ENCODE data around the gene CDC42BPB. TPM values are rescaled to one million over a fixed set of nuclear protein-coding genes. Genes with fewer than 3 reads are reported as not detected.
A peak's percentile ranks its signal among the peaks of the same experiment; 100 is the strongest.

CDC42BPB gene
- total and polyA plus RNA-seq, 2 of the 13 experiments (the other 11 are each of a cell fraction or from before 2014, with no cell fraction given): 19.7 to 32.3 TPM

DNA sequence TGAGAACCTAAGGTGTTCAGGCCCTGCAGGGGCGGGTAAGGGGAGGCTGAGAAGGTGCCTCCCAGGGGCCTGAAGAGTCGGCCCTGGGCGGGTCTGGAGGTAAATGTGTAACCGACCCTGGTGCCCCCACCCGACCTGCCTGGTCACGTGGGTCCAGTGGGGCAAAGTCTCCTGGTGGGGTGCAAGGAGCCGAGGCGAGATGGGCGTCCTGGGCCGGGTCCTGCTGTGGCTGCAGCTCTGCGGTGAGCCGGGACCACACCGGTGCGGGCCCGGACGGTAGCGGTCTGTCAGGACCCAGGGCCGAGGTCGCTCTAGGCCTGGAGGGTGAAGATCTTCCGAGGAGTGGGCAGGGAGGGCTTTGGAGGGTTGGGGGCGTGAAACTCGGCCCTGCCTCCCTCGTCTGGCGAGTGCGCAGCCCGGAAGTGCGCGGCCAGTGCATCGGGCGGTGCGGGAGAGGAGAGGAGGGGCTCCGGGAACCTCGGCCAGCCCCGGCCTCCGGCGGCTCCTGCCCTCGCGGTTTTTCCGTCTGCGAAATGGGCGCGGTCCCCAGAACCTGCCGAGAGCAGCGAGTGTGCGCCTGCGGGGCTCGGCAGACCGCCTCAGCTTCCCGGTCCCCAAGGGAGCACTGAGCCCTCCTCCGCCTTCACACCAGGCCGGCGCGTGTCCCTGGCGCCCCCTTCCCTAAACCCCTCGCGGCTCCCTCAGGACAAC lies 134.7 kb downstream of the CDC42BPB start, which contains the start of gene AMN (continued):
- TF ChIP-seq, protein P1, sequence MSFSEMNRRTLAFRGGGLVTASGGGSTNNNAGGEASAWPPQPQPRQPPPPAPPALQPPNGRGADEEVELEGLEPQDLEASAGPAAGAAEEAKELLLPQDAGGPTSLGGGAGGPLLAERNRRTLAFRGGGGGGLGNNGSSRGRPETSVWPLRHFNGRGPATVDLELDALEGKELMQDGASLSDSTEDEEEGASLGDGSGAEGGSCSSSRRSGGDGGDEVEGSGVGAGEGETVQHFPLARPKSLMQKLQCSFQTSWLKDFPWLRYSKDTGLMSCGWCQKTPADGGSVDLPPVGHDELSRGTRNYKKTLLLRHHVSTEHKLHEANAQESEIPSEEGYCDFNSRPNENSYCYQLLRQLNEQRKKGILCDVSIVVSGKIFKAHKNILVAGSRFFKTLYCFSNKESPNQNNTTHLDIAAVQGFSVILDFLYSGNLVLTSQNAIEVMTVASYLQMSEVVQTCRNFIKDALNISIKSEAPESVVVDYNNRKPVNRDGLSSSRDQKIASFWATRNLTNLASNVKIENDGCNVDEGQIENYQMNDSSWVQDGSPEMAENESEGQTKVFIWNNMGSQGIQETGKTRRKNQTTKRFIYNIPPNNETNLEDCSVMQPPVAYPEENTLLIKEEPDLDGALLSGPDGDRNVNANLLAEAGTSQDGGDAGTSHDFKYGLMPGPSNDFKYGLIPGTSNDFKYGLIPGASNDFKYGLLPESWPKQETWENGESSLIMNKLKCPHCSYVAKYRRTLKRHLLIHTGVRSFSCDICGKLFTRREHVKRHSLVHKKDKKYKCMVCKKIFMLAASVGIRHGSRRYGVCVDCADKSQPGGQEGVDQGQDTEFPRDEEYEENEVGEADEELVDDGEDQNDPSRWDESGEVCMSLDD (CRISPR knock-in tag; IDR thresholded peaks at IDR 0.05; ENCODE audit: borderline replicate concordance): no peak
- TF ChIP-seq ZNF672 (CRISPR knock-in tag; IDR thresholded peaks at IDR 0.05): no peak
- no peak for TF ChIP-seq ZNF253 (CRISPR knock-in tag; IDR thresholded peaks at IDR 0.05; ENCODE audit: borderline replicate concordance)
- TF ChIP-seq FOXK1 (CRISPR knock-in tag; IDR thresholded peaks at IDR 0.05; ENCODE audit: borderline replicate concordance, low read depth): 0 out of 2 replicates have a peak, but pooled peaks have one; percentile 28
- TF ChIP-seq ELF4 (CRISPR knock-in tag; IDR thresholded peaks at IDR 0.05; ENCODE audit: borderline replicate concordance): peak; percentile 76; the same call in 1 of the 2 replicates
- TF ChIP-seq GATAD1 (CRISPR knock-in tag; IDR thresholded peaks at IDR 0.05): peak; percentile 68
- TF ChIP-seq ZNF251 (CRISPR knock-in tag; IDR thresholded peaks at IDR 0.05): no peak
- TF ChIP-seq ZNF180 (CRISPR knock-in tag; IDR thresholded peaks at IDR 0.05; ENCODE audit: borderline replicate concordance, low read depth): no peak
- TF ChIP-seq, protein P2, sequence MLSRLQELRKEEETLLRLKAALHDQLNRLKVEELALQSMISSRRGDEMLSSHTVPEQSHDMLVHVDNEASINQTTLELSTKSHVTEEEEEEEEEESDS (CRISPR knock-in tag; IDR thresholded peaks at IDR 0.05; ENCODE audit: borderline replicate concordance): no peak
- peak in 1 of 2 experiments; percentile 30; a peak in 1 of 4 replicates for TF ChIP-seq NR2F1 (CRISPR knock-in tag; IDR thresholded peaks at IDR 0.05)
- TF ChIP-seq HOXA5 (CRISPR knock-in tag; IDR thresholded peaks at IDR 0.05): peak; percentile 68; the same call in 1 of the 2 replicates
- TF ChIP-seq, protein P3, sequence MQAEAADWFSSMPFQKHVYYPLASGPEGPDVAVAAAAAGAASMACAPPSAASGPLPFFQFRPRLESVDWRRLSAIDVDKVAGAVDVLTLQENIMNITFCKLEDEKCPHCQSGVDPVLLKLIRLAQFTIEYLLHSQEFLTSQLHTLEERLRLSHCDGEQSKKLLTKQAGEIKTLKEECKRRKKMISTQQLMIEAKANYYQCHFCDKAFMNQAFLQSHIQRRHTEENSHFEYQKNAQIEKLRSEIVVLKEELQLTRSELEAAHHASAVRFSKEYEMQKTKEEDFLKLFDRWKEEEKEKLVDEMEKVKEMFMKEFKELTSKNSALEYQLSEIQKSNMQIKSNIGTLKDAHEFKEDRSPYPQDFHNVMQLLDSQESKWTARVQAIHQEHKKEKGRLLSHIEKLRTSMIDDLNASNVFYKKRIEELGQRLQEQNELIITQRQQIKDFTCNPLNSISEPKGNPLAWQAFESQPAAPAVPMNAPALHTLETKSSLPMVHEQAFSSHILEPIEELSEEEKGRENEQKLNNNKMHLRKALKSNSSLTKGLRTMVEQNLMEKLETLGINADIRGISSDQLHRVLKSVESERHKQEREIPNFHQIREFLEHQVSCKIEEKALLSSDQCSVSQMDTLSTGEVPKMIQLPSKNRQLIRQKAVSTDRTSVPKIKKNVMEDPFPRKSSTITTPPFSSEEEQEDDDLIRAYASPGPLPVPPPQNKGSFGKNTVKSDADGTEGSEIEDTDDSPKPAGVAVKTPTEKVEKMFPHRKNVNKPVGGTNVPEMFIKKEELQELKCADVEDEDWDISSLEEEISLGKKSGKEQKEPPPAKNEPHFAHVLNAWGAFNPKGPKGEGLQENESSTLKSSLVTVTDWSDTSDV (CRISPR knock-in tag; IDR thresholded peaks at IDR 0.05): no peak
- peak; percentile 47; the same call in 1 of the 2 replicates for TF ChIP-seq DR1 (CRISPR knock-in tag; IDR thresholded peaks at IDR 0.05)
- peak; percentile 60 for TF ChIP-seq ZNF263 (CRISPR knock-in tag; IDR thresholded peaks at IDR 0.05)
- no peak for TF ChIP-seq ZNF598 (CRISPR knock-in tag; IDR thresholded peaks at IDR 0.05; ENCODE audit: borderline replicate concordance)
- TF ChIP-seq NR2C2 (CRISPR knock-in tag; IDR thresholded peaks at IDR 0.05; ENCODE audit: borderline replicate concordance): peak; percentile 45
- no peak for TF ChIP-seq FOXA1 (IDR thresholded peaks at IDR 0.05)
- TF ChIP-seq FOXA1 (CRISPR knock-in tag; IDR thresholded peaks at IDR 0.05): peak; percentile 29; the same call in 1 of the 2 replicates
- TF ChIP-seq, protein P4, sequence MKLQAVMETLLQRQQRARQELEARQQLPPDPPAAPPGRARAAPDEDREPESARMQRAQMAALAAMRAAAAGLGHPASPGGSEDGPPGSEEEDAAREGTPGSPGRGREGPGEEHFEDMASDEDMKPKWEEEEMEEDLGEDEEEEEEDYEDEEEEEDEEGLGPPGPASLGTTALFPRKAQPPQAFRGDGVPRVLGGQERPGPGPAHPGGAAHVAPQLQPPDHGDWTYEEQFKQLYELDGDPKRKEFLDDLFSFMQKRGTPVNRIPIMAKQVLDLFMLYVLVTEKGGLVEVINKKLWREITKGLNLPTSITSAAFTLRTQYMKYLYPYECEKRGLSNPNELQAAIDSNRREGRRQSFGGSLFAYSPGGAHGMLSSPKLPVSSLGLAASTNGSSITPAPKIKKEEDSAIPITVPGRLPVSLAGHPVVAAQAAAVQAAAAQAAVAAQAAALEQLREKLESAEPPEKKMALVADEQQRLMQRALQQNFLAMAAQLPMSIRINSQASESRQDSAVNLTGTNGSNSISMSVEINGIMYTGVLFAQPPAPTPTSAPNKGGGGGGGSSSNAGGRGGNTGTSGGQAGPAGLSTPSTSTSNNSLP (IDR thresholded peaks at IDR 0.05; ENCODE audit: low read depth, low read length): no peak
- peak; percentile 75 for TF ChIP-seq KMT2B (CRISPR knock-in tag; IDR thresholded peaks at IDR 0.05)
- no peak for TF ChIP-seq FOSL1 (CRISPR knock-in tag; IDR thresholded peaks at IDR 0.05; ENCODE audit: borderline replicate concordance)
